Body of pancreas (tissue), 4 donors: ENCODE measurements around the gene NWD2. TPM values are rescaled to one million over a fixed set of nuclear protein-coding genes. Genes with fewer than 3 reads are reported as not detected.
"Not testable (repeated sequence)": the region's sequence is repeated elsewhere in the genome, so short reads cannot be mapped to it uniquely, and the experiment has no call there.

ENCODE experiments used
- ATAC-seq: fragments of 150-250 bp; one replicate; pipeline ENCODE4 v1.9.1; 2016
- DNase-seq, 4 donors: peaks; one replicate each; pipeline ENCODE4 v3.0.0-alpha.2; 2019
- H3K27ac ChIP-seq, 4 donors: fragments of 200-600 bp; sonication (generic); 1 replicate in 3 of 4; 2 replicates in 1 of 4; pipeline versions ENCODE4 v1.5.1 to v1.6.1; 2016 to 2019; ENCODE audit warnings: mild to moderate bottlenecking in 1 of 4, mixed read lengths in 1 of 4, moderate library complexity in 1 of 4
- H3K27me3 ChIP-seq, 2 donors: fragments of 200-600 bp; sonication (generic); one replicate each; pipeline ENCODE4 v1.6.0; 2016; ENCODE audit warnings: mild to moderate bottlenecking in 1 of 2
- H3K36me3 ChIP-seq, 2 donors: fragments of 200-600 bp; sonication (generic); replicated peaks in 1 of 2; 2 replicates each; pipeline ENCODE4 v1.5.1; 2016; ENCODE audit warnings: low read depth in 2 of 2; ENCODE audit not compliant: insufficient read depth in 1 of 2
- H3K4me1 ChIP-seq: fragments of 200-600 bp; sonication (generic); one replicate; pipeline ENCODE4 v1.6.0; 2016
- H3K4me3 ChIP-seq, 2 donors: fragments of 200-600 bp; sonication (generic); 1 replicate in 1 of 2; 2 replicates in 1 of 2; pipeline ENCODE4 v1.5.1; 2016 to 2019
- H3K9me3 ChIP-seq, 3 donors: fragments of 200-600 bp; sonication (generic); 1 replicate in 2 of 3; 2 replicates in 1 of 3; pipeline ENCODE4 v1.5.1; 2016
- POLR2A ChIP-seq, 3 donors: fragments of 450-650 bp; IDR thresholded peaks; one replicate each; pipeline ENCODE4 v1.6.1; 2016; ENCODE audit warnings: antibody characterized with exemption in 3 of 3, mild to moderate bottlenecking in 2 of 3
- WGBS, 2 donors: methylation state at CpG; one replicate each; pipeline ENCODE4 v1.1.5; 2017; 5-methylcytosine and 5-hydroxymethylcytosine counted together
- intact Hi-C: fragments of 100-400 bp; cut with DNase I; formaldehyde crosslinking; loops from one replicate; pipeline ENCODE4 v1.15.1; 2023
- total RNA-seq, 2 donors: library from RNA; depleted of rRNA; stranded (reverse); fragments of >200 nt; gene quantifications; one replicate each; pipeline ENCODE4 v1.1.0, GENCODE V29; 2016
- TF ChIP-seq, protein P1 (sequence below), 7 experiments: fragments of 450-650 bp in 4 of 7; fragments of 200-600 bp in 3 of 7; sonication (generic) in 3 of 7; IDR thresholded peaks; one replicate each; pipeline ENCODE4 v1.5.1; 2016 to 2019; ENCODE audit warnings: antibody characterized with exemption in 7 of 7

Gene NWD2
- total RNA-seq = 1 to 10 TPM in 1 of 2 donors, under 1 TPM in 1; 0.26 to 4.0 TPM

GRCh38 chr4:37244583-37245390 is at the start of gene NWD2:
Gene NWD2 (plus strand): TSS chr4:37244743. CDS start chr4:37245068, 325 bp downstream.
- WGBS, 2 donors = 0% methylated on average over 12 to 95 of the region's 95 CpGs
- ATAC-seq (no peak), DNase-seq (peak in 1 of 4 donors; percentile 18)
- H3K27ac ChIP-seq = no peak within 1 kb of the TSS
- intact Hi-C loops = no loop called here
- H3K36me3 ChIP-seq = no peaks in the 10 kb centered on the region
- no peaks in the 10 kb centered on the region for H3K9me3 ChIP-seq
- peaks cover 15% of the 10 kb centered on the region for H3K4me1 ChIP-seq
- no peaks in the 10 kb centered on the region for H3K27me3 ChIP-seq
- TF ChIP-seq, protein P1, sequence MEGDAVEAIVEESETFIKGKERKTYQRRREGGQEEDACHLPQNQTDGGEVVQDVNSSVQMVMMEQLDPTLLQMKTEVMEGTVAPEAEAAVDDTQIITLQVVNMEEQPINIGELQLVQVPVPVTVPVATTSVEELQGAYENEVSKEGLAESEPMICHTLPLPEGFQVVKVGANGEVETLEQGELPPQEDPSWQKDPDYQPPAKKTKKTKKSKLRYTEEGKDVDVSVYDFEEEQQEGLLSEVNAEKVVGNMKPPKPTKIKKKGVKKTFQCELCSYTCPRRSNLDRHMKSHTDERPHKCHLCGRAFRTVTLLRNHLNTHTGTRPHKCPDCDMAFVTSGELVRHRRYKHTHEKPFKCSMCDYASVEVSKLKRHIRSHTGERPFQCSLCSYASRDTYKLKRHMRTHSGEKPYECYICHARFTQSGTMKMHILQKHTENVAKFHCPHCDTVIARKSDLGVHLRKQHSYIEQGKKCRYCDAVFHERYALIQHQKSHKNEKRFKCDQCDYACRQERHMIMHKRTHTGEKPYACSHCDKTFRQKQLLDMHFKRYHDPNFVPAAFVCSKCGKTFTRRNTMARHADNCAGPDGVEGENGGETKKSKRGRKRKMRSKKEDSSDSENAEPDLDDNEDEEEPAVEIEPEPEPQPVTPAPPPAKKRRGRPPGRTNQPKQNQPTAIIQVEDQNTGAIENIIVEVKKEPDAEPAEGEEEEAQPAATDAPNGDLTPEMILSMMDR (IDR thresholded peaks at IDR 0.05) = no peak
- TF ChIP-seq POLR2A (IDR thresholded peaks at IDR 0.05) = no peak
- no peak within 1 kb of the TSS for H3K4me3 ChIP-seq

DNA sequence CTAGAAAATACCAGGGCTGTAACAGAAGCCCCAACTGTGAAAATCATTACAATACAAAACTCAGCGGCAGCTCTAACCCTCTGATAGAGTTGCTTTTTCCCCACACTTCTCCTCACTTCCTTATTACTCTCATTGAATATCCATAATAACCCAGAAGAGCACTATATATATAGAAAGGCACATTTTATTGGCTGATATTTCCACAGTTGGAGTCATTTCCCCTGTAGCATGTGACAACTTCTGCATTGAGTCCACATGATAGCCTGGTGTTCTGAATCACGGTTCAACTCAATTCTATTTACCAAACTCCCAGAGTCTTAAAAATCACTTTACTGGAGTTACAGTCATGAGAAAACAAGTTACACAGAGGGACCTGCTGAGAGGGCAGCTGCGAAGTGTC is 46.6 kb upstream of the NWD2 start:
- Histone ChIP-seq H3K4me3 (no peak overlapping the region), H3K27ac (no peak overlapping the region)
- TF ChIP-seq POLR2A (IDR thresholded peaks at IDR 0.05) = no peak

DNA sequence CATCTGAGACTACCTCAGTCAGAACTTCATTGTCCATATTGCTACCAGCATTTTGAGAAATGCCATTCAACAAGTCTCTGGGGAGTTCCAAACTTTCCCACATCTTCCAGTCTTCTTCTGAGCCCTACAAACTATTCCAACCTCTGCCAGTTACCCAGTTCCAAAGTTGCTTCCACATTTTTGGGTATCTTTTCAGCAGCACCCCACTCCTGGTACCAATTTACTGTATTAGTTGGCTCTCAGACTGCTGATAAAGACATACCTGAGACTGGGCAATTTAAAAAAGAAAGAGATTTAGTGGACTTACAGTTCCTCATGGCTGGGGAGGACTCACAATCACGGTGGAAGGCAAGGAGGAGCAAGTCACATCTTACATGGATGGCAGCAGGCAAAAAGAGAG is 39.8 kb upstream of the NWD2 start:
- DNase-seq, H3K36me3 ChIP-seq, H3K27ac ChIP-seq, ATAC-seq, H3K4me1 ChIP-seq, H3K4me3 ChIP-seq, H3K27me3 ChIP-seq, intact Hi-C loops: not testable (repeated sequence)
- WGBS, 2 donors = 76% methylated on average over 1 of the region's 1 CpG
- peaks cover 0 to 19% (median 0%) of the 10 kb centered on the region in 3 donors for H3K9me3 ChIP-seq

More for the DNA sequence above, 46.6 kb upstream of the NWD2 start:
- ATAC-seq (no peak), DNase-seq (no peak)
- H3K27me3 ChIP-seq = no peaks in the 10 kb centered on the region
- intact Hi-C loops = no loop called here
- no peaks in the 10 kb centered on the region for H3K9me3 ChIP-seq
- WGBS, 2 donors = 54 to 55% methylated on average over 3 of the region's 3 CpGs
- H3K36me3 ChIP-seq = no peaks in the 10 kb centered on the region
- H3K4me1 ChIP-seq = no peaks in the 10 kb centered on the region

DNA sequence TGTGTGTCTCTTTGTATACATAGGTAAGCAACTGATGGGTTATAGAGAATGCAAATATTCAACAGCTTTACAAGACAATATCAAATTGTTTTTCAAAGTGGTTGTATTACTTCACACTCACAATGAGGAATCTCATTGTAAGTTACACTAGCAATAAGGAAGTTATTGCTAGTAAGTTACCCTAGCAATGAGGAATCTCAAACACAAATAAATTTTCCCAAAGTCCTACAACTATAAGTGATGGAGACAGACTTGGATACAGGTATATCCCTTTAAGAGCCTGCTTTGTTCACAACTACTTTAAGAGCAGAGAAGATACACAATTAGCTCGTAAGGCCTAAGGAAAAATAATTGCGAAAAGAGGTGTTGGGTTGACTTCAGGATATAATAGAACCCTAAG is 28.3 kb upstream of the NWD2 start:
- no peaks in the 10 kb centered on the region for H3K9me3 ChIP-seq
- no peak for TF ChIP-seq POLR2A (IDR thresholded peaks at IDR 0.05)
- TF ChIP-seq, protein P1 (IDR thresholded peaks at IDR 0.05) = no peak
- intact Hi-C loops = no loop called here
- 58 to 80% methylated on average over 2 of the region's 2 CpGs for WGBS, 2 donors
- H3K27me3 ChIP-seq = no peaks in the 10 kb centered on the region
- H3K4me3 ChIP-seq = no peak overlapping the region
- no peaks in the 10 kb centered on the region for H3K36me3 ChIP-seq
- no peak for DNase-seq
- no peak overlapping the region for H3K27ac ChIP-seq
- no peak for ATAC-seq
- H3K4me1 ChIP-seq = no peaks in the 10 kb centered on the region

DNA sequence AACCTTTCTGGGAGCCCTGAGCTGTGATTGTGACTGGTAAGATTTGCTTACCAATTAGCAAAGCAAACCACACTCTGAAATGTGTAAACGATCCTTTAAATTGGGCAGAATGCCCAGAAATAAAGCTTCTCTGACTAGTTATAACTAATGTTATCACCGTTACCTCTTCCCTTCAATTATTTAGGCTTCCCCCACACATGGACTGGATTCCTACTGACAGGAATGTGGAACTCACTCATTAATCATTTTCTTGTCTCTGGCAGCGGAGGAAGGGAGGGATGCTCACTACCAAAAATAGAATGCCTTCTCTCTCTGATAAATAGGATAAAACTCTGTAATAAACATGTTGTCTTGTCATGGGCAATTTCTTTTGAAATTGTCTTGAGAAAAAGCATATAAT is 25.3 kb upstream of the NWD2 start:
- Histone ChIP-seq H3K27me3 (no peaks in the 10 kb centered on the region), H3K4me3 (no peak overlapping the region), H3K9me3 (no peaks in the 10 kb centered on the region), H3K36me3 (no peaks in the 10 kb centered on the region), H3K4me1 (no peaks in the 10 kb centered on the region), H3K27ac (no peak overlapping the region)
- ATAC-seq (no peak), DNase-seq (no peak)
- no peak for TF ChIP-seq POLR2A (IDR thresholded peaks at IDR 0.05)
- TF ChIP-seq, protein P1 (IDR thresholded peaks at IDR 0.05) = no peak
- WGBS, 2 donors = 6 to 7% methylated on average over 3 of the region's 3 CpGs
- intact Hi-C loops = no loop called here

DNA sequence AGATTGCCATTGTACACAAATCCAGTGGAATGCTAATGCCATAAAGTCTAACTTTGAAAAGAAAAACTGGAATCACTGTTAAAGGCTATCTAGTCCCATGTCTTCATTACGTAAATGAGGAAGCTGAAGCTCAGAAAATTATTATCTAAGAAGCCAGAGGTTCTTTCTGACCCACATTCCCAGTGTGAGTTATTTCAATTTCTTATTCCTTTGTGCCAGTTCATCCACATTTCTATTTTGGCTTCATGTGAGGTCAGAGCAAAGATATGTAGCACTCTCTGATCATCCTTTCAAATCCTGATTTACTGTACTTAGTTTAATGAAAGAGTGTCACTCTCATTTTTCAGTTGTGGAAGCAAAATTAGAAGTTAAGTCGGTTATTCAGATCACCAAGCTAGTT is 24.6 kb upstream of the NWD2 start:
- ATAC-seq (no peak), DNase-seq (no peak)
- TF ChIP-seq, protein P1 (IDR thresholded peaks at IDR 0.05) = no peak
- TF ChIP-seq POLR2A (IDR thresholded peaks at IDR 0.05) = no peak
- H3K27ac ChIP-seq = no peak overlapping the region
- intact Hi-C loops = no loop called here
- H3K4me3 ChIP-seq = no peak overlapping the region
- no peaks in the 10 kb centered on the region for H3K27me3 ChIP-seq
- WGBS, 2 donors = 55 to 62% methylated on average over 2 of the region's 2 CpGs
- no peaks in the 10 kb centered on the region for H3K4me1 ChIP-seq
- no peaks in the 10 kb centered on the region for H3K36me3 ChIP-seq
- H3K9me3 ChIP-seq = no peaks in the 10 kb centered on the region
